ENCODE data around the gene INTS7.

- TF ChIP-seq CTCF (conservative IDR thresholded peaks at IDR 0.05; ENCODE audit: low read depth in 2 of 2) (peak; percentile 96 to 98), REST (IDR thresholded peaks at IDR 0.05; ENCODE audit: unreplicated experiment) (no peak), EZH2 (IDR thresholded peaks at IDR 0.05; ENCODE audit: low read depth, unreplicated experiment) (no peak), POLR2AphosphoS5 (IDR thresholded peaks at IDR 0.05; ENCODE audit: low read depth) (no peak), JUNB (IDR thresholded peaks at IDR 0.05; ENCODE audit: unreplicated experiment) (no peak), EZH2phosphoT487 (IDR thresholded peaks at IDR 0.05; ENCODE audit: unreplicated experiment) (no peak), ZNF331 (CRISPR knock-in tag; IDR thresholded peaks at IDR 0.05; ENCODE audit: low read depth) (no peak), CREB1 (CRISPR knock-in tag; IDR thresholded peaks at IDR 0.05; ENCODE audit: low read depth) (no peak), ZNF462 (CRISPR knock-in tag; IDR thresholded peaks at IDR 0.05) (no peak), NANOG (IDR thresholded peaks at IDR 0.05; ENCODE audit: borderline replicate concordance) (no peak), STAT1 (IDR thresholded peaks at IDR 0.05; ENCODE audit: unreplicated experiment) (no peak), ETS1 (IDR thresholded peaks at IDR 0.05) (no peak)
Measured at GRCh38 chr1:212012034-212012740, 23.2 kb downstream of the INTS7 start.

Measured in GM23338 (cell line).